WTC11 (cell line): Measurements from ENCODE around the gene INPP5K.

Source experiments
- CREM ChIP-seq: sonication (generic); formaldehyde crosslinking; IDR thresholded peaks from 2 replicates; pipeline ENCODE4 v1.8.1; 2022; ENCODE audit warnings: mild to moderate bottlenecking, missing genetic modification reagents, moderate library complexity
- JUN ChIP-seq: sonication (generic); formaldehyde crosslinking; IDR thresholded peaks from 2 replicates; pipeline ENCODE4 v1.8.0; 2023; ENCODE audit warnings: mild to moderate bottlenecking, missing genetic modification reagents
- KAT7 ChIP-seq: sonication (generic); formaldehyde crosslinking; IDR thresholded peaks from 2 replicates; pipeline ENCODE4 v1.8.1; 2023; ENCODE audit warnings: missing genetic modification reagents, mild to moderate bottlenecking, borderline replicate concordance
- NR3C1 ChIP-seq: sonication (generic); formaldehyde crosslinking; conservative IDR thresholded peaks from 2 replicates; pipeline ENCODE4 v1.8.1; 2023; ENCODE audit warnings: low read depth, mild to moderate bottlenecking, missing genetic modification reagents
- TCF7 ChIP-seq: sonication (generic); formaldehyde crosslinking; IDR thresholded peaks from 2 replicates; pipeline ENCODE4 v1.8.0; 2022; ENCODE audit warnings: mild to moderate bottlenecking, low read depth, missing genetic modification reagents, moderate library complexity
- TP53 ChIP-seq: sonication (generic); formaldehyde crosslinking; IDR thresholded peaks from 2 replicates; pipeline ENCODE4 v1.8.1; 2023; ENCODE audit warnings: mild to moderate bottlenecking, missing genetic modification reagents
- ZNF423 ChIP-seq: fragments of 250-450 bp; sonication (Bioruptor Pico); IDR thresholded peaks from 2 replicates; pipeline ENCODE4 v2.1.2; 2022; ENCODE audit warnings: mild to moderate bottlenecking, moderate library complexity
- TF ChIP-seq, protein P1 (sequence below): fragments of 200-600 bp; IDR thresholded peaks from 2 replicates; pipeline ENCODE4 v1.8.0; 2022; ENCODE audit warnings: antibody characterized with exemption
- TF ChIP-seq, protein P2 (sequence below): sonication (generic); formaldehyde crosslinking; IDR thresholded peaks from 2 replicates; pipeline ENCODE4 v1.8.0; 2022; ENCODE audit warnings: mild to moderate bottlenecking, missing genetic modification reagents
- TF ChIP-seq, protein P3 (sequence below): sonication (generic); formaldehyde crosslinking; IDR thresholded peaks from 2 replicates; pipeline ENCODE4 v1.8.1; 2022; ENCODE audit warnings: low read depth, mild to moderate bottlenecking, moderate library complexity, missing genetic modification reagents, borderline replicate concordance
- TF ChIP-seq, protein P4 (sequence below): sonication (generic); formaldehyde crosslinking; IDR thresholded peaks from 2 replicates; pipeline ENCODE4 v1.8.0; 2022; ENCODE audit warnings: mild to moderate bottlenecking, missing genetic modification reagents
- TF ChIP-seq, protein P5 (sequence below): sonication (generic); formaldehyde crosslinking; conservative IDR thresholded peaks from 2 replicates; pipeline ENCODE4 v1.8.1; 2022; ENCODE audit warnings: mild to moderate bottlenecking, missing genetic modification reagents
- TF ChIP-seq, protein P6 (sequence below): sonication (generic); formaldehyde crosslinking; IDR thresholded peaks from 2 replicates; pipeline ENCODE4 v1.8.1; 2023; ENCODE audit warnings: mild to moderate bottlenecking, missing genetic modification reagents
- TF ChIP-seq, protein P7 (sequence below): sonication (generic); formaldehyde crosslinking; IDR thresholded peaks from 2 replicates; pipeline ENCODE4 v1.8.0; 2022; ENCODE audit warnings: mild to moderate bottlenecking, missing genetic modification reagents

DNA sequence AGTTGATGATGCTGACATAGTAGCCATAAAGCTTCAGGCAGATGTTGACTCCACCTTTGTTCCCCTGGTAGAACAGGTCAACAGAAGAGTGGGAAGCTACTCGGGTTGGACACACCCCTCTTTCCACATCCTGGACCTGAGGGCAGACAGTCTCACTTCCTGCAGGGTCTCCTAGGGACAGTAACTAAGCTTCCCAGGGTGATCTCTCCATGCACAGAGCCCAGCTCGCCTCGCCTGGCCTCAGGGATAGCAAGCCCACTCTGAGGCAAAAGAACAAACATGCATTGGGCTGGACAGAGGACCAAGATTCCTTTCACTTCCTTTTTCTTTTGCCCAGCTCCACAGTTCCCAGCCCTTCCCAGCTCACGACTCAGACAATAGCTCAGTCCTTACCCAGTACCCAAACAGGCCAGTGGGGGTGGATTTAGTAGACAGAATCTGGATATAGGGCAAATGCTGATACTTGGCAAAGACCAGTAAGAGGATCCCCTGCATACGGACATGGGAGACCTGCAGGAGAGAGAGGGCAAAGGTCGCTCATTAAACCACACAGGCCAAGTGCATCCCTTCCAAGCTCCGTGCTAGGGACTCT is 7.0 kb downstream of the INPP5K start:
- TF ChIP-seq, protein P1, sequence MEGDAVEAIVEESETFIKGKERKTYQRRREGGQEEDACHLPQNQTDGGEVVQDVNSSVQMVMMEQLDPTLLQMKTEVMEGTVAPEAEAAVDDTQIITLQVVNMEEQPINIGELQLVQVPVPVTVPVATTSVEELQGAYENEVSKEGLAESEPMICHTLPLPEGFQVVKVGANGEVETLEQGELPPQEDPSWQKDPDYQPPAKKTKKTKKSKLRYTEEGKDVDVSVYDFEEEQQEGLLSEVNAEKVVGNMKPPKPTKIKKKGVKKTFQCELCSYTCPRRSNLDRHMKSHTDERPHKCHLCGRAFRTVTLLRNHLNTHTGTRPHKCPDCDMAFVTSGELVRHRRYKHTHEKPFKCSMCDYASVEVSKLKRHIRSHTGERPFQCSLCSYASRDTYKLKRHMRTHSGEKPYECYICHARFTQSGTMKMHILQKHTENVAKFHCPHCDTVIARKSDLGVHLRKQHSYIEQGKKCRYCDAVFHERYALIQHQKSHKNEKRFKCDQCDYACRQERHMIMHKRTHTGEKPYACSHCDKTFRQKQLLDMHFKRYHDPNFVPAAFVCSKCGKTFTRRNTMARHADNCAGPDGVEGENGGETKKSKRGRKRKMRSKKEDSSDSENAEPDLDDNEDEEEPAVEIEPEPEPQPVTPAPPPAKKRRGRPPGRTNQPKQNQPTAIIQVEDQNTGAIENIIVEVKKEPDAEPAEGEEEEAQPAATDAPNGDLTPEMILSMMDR: no peak
- TF ChIP-seq, protein P2, sequence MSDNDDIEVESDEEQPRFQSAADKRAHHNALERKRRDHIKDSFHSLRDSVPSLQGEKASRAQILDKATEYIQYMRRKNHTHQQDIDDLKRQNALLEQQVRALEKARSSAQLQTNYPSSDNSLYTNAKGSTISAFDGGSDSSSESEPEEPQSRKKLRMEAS (CRISPR knock-in tag): no peak
- TF ChIP-seq, protein P3, sequence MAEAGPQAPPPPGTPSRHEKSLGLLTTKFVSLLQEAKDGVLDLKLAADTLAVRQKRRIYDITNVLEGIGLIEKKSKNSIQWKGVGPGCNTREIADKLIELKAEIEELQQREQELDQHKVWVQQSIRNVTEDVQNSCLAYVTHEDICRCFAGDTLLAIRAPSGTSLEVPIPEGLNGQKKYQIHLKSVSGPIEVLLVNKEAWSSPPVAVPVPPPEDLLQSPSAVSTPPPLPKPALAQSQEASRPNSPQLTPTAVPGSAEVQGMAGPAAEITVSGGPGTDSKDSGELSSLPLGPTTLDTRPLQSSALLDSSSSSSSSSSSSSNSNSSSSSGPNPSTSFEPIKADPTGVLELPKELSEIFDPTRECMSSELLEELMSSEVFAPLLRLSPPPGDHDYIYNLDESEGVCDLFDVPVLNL: no peak
- TF ChIP-seq KAT7 (CRISPR knock-in tag) (no peak), CREM (CRISPR knock-in tag) (no peak), TP53 (CRISPR knock-in tag) (no peak), TCF7 (CRISPR knock-in tag) (no peak), NR3C1 (no peak), JUN (no peak), ZNF423 (CRISPR knock-in tag) (no peak)
- TF ChIP-seq, protein P4, sequence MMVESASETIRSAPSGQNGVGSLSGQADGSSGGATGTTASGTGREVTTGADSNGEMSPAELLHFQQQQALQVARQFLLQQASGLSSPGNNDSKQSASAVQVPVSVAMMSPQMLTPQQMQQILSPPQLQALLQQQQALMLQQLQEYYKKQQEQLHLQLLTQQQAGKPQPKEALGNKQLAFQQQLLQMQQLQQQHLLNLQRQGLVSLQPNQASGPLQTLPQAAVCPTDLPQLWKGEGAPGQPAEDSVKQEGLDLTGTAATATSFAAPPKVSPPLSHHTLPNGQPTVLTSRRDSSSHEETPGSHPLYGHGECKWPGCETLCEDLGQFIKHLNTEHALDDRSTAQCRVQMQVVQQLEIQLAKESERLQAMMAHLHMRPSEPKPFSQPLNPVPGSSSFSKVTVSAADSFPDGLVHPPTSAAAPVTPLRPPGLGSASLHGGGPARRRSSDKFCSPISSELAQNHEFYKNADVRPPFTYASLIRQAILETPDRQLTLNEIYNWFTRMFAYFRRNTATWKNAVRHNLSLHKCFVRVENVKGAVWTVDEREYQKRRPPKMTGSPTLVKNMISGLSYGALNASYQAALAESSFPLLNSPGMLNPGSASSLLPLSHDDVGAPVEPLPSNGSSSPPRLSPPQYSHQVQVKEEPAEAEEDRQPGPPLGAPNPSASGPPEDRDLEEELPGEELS (CRISPR knock-in tag): no peak
- TF ChIP-seq, protein P5, sequence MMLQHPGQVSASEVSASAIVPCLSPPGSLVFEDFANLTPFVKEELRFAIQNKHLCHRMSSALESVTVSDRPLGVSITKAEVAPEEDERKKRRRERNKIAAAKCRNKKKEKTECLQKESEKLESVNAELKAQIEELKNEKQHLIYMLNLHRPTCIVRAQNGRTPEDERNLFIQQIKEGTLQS (CRISPR knock-in tag): no peak
- TF ChIP-seq, protein P6, sequence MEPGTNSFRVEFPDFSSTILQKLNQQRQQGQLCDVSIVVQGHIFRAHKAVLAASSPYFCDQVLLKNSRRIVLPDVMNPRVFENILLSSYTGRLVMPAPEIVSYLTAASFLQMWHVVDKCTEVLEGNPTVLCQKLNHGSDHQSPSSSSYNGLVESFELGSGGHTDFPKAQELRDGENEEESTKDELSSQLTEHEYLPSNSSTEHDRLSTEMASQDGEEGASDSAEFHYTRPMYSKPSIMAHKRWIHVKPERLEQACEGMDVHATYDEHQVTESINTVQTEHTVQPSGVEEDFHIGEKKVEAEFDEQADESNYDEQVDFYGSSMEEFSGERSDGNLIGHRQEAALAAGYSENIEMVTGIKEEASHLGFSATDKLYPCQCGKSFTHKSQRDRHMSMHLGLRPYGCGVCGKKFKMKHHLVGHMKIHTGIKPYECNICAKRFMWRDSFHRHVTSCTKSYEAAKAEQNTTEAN (CRISPR knock-in tag): no peak
- TF ChIP-seq, protein P7, sequence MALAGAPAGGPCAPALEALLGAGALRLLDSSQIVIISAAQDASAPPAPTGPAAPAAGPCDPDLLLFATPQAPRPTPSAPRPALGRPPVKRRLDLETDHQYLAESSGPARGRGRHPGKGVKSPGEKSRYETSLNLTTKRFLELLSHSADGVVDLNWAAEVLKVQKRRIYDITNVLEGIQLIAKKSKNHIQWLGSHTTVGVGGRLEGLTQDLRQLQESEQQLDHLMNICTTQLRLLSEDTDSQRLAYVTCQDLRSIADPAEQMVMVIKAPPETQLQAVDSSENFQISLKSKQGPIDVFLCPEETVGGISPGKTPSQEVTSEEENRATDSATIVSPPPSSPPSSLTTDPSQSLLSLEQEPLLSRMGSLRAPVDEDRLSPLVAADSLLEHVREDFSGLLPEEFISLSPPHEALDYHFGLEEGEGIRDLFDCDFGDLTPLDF (CRISPR knock-in tag): no peak
